HG03066 (cell line): ENCODE data around the gene IL15.
A peak's percentile ranks its signal among the peaks of the same experiment; 100 is the strongest.

Experiments
- ATAC-seq: cut with Tn5 transposase; IDR thresholded peaks from one replicate; pipeline ENCODE4 v1.9.1; 2021; ENCODE audit warnings: low read depth; ENCODE audit not compliant: unreplicated experiment

IL15 gene

DNA sequence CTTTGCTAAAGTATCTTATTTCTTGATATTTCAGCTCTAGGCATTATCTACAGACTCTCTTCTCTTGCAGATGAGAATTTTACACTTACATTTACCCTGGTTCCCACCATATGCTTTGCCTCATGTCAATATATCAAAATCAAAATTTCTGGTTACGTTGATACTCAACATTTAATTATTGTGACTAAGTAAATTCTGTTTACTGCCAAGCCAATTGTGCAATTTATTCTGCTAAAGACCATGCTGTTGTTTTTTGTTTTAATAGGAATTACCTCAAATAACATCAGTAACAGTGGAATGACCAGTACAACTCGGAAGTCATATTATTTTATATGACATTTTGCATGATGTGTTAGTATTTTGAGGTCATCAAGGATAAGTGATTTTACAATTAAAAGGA lies 125.5 kb downstream of the IL15 start:
- no peak for ATAC-seq

DNA sequence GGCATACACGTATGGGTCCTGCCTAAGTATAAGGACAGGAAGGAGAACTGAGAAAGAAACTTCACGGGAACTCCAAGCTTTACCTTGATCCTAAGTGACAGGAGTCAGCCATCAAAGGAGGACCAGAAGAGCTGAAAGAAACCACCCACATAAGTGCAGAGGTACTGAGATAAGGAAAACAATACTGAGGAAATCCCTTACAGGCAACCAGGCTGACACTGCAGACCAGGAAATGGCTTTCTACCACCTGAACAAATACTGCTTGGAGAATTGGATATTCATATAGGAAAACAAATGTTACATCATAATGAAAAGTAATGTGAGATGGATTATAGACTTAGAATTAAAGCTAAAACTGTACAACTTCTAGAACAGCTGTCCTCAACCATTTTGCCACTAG lies 127.0 kb downstream of the IL15 start:
- no peak for ATAC-seq

GRCh38 chr4:141768954-141769353 lies 132.6 kb downstream of the IL15 start:
- ATAC-seq = no peak

DNA sequence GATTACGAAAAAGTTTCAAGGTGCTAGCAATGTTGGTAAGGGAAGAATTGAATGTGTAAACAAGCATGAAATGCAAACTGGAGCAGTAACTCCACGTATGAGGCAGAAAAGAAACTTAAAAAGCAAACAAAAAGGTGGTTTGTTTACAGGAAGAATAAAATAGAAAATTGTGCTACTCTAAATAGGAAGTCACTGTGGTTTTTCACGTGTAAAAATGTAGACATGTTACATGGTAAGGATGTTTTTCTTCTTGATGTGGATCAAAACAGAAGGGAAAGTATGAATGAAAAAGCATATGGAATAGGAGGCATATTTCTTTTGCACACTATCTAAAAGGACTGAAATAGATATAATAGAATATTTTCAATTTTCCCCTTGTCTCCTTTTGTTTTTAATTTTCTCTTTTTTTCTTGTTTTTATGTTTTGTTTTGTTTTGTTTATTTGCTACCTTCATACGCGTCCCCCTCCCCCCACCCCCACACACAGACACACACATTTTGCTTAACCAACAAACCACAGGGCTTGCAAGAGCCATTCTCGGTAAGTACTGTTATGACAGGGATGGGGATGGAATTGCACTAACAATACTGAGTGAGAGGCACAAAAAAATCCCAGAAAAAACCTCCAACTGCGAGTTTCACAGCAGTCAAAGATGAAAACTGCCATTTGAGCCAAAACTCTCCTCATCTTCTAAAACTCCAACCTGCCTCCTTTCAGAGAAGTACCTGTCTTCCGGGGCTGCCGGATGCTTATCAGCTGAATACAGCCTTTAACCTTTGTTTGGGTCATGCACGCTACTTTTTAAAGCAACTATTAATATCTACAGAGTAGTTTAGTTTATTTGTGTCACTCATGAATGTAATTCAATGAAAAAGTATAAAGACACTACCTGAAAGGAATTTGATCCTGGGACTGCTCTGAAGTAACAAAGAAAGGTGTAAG lies 135.8 kb downstream of the IL15 start:
- peak; percentile 76 for ATAC-seq

DNA sequence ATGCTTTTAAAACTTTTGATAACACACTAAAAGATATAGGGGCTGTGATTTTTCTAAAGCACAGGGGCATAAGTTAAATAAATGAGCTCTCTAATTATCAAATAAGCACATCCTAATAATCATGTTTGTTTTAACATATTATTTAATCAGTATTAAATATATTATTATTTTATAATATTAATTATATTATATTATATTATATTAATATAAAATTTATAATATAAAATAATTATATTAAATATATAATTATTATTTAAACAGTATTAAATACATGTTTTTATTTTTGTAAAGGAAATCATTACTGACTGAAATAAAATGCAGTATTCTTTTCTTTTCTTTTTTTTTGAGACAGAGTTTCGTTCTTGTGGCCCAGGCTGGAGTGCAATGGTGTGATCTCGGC lies 136.5 kb downstream of the IL15 start:
- no peak for ATAC-seq

GRCh38 chr4:141782205-141782604 lies 145.8 kb downstream of the IL15 start:
- no peak for ATAC-seq
